Activated T-cell treated with anti-CD3 and anti-CD28 coated beads, Interleukin-2, amount 50 U/mL, for 24 hours (primary cell): ENCODE measurements around the gene ZC3H12D.

Source experiments
- DNase-seq: peaks from one replicate; pipeline ENCODE4 v3.0.0-alpha.2; 2020
- H3K27ac Mint-ChIP-seq: 2 replicates; pipeline ENCODE4 v1.8.0; 2020; ENCODE audit warnings: mild to moderate bottlenecking, mixed read lengths
- H3K27me3 Mint-ChIP-seq: 2 replicates; pipeline ENCODE4 v1.8.0; 2020; ENCODE audit warnings: mixed read lengths
- H3K36me3 Mint-ChIP-seq: 2 replicates; pipeline ENCODE4 v1.8.0; 2020; ENCODE audit warnings: low read depth, mixed read lengths
- H3K4me1 Mint-ChIP-seq: 2 replicates; pipeline ENCODE4 v1.8.0; 2020; ENCODE audit warnings: low read depth, mixed read lengths
- H3K4me3 Mint-ChIP-seq: 2 replicates; pipeline ENCODE4 v1.8.0; 2020; ENCODE audit warnings: mild to moderate bottlenecking, moderate library complexity, mixed read lengths
- H3K9me3 Mint-ChIP-seq: 2 replicates; pipeline ENCODE4 v1.8.0; 2020; ENCODE audit warnings: mixed read lengths

The ZC3H12D gene

DNA sequence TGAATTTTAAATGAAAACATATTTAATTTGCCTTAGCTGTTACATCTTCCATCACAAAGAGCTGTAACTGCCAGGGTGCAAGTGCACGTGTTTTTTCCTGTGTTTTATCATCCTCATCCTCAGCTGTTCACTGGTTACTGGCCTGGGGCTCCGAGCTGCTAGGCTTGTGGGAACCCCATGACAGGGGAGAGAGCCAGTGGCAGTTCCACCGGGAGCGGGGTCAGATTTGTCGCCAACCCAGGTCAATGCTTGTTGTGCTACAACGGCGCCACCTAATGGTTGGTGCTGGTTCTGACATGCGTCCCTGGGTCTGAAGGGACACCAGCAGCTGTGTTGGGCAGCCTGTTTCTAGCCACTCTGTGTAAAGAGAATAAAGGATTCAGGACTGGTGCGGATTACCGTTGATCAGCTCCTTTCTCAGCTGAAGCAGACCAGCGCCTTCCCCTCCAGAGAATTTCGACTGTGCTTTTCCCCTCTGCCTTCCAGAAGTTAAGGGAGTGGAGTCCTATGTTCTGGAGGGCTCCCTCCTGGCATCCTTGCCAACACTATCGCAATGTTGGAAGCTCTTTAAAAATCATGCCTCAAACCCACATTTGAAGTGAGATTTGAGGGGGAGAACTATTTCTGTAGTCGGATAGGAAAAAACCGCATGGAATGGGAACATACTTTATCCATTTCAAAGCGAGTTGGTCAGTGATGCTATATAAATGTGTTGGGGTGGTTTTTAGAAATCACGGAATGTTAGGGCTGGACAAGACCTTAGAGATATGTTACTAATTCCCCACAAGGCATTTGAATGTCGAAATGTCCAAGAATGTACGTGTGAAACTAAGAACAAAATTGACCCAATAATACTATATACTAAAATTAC, 52.7 kb downstream of the ZC3H12D start:
- Mint-ChIP-seq H3K36me3 (no peaks in the 10 kb centered on the region), H3K4me3 (peak overlapping the region; percentile 45), H3K9me3 (no peaks in the 10 kb centered on the region), H3K4me1 (peaks cover 7% of the 10 kb centered on the region), H3K27me3 (no peaks in the 10 kb centered on the region), H3K27ac (peak overlapping the region; percentile 79)
- peak; percentile 95 for DNase-seq

- no peak for DNase-seq
- Mint-ChIP-seq H3K4me1 (peaks cover 4% of the 10 kb centered on the region), H3K27me3 (no peaks in the 10 kb centered on the region), H3K9me3 (no peaks in the 10 kb centered on the region), H3K4me3 (no peak overlapping the region), H3K27ac (no peak overlapping the region), H3K36me3 (no peaks in the 10 kb centered on the region)
These were observed 55.1 kb downstream of the ZC3H12D start for GRCh38 chr6:149429427-149430360.

DNA sequence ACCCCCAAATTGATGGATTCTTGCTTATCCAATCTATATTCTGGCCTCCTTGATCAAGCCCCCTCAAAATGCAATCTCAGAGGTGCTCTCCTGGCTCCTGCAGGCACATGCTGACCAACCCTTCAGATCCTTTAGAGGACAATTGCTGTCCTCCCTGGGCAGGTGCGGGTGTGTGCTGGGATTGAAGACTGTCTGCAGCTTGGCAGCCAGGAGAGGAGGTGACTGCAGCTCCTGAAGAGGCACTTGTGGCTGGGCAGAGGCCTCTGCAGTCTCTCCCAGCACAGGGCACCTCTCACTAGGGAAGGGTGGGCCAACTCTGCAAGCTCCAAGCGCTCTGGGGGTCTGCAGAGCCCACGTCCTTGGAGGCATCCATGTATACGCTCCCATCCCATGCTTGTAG, 56.2 kb downstream of the ZC3H12D start:
- Mint-ChIP-seq H3K4me3 (no peak overlapping the region), H3K36me3 (no peaks in the 10 kb centered on the region), H3K27ac (no peak overlapping the region), H3K9me3 (no peaks in the 10 kb centered on the region), H3K27me3 (no peaks in the 10 kb centered on the region), H3K4me1 (peaks cover 4% of the 10 kb centered on the region)
- DNase-seq: no peak

DNA sequence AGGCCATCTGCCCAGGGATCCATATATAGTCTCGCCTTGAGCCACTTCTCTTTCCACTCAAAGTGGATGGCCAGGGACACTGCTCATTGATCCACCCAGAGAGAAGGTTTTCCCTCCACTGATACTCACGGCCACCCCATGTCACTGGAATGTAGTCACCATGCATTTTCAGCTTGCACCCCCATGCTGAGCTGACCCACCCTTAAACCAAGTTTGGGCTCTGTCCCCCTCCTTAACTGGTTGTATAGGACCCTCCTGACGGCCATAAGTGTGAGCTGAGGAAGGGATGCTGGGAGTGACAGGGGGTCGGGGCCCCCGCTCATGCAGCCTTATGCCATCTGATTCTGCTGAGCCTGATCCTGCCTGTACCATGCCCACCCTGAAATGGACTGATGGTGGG, 59.1 kb downstream of the ZC3H12D start:
- Mint-ChIP-seq H3K36me3 (no peaks in the 10 kb centered on the region), H3K27me3 (no peaks in the 10 kb centered on the region), H3K4me1 (no peaks in the 10 kb centered on the region), H3K4me3 (no peak overlapping the region), H3K27ac (no peak overlapping the region), H3K9me3 (no peaks in the 10 kb centered on the region)
- DNase-seq: no peak

DNA sequence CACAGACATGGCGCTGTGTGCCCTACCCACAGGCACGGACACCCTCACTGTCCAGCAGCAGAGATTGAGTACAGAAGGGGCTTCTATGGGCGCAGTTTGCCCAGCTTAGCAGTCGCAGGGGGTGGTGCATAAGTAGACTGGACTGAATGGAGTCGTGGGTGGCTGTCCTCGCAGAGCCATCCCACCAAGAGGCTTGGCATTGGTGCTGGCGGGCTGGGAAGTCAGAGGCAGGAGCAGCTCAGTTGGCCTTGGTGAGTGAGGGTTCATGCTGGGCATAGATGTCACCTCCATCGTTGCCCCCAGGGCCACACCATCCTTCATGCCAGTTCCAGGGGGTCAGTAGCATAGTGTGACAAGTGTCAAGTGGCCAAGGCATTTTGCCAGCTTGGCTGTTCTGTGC, 59.6 kb downstream of the ZC3H12D start:
- H3K36me3 Mint-ChIP-seq: no peaks in the 10 kb centered on the region
- no peak overlapping the region for H3K27ac Mint-ChIP-seq
- H3K4me1 Mint-ChIP-seq: peaks cover 4% of the 10 kb centered on the region
- H3K27me3 Mint-ChIP-seq: no peaks in the 10 kb centered on the region
- DNase-seq: no peak
- H3K9me3 Mint-ChIP-seq: no peaks in the 10 kb centered on the region
- no peak overlapping the region for H3K4me3 Mint-ChIP-seq

DNA sequence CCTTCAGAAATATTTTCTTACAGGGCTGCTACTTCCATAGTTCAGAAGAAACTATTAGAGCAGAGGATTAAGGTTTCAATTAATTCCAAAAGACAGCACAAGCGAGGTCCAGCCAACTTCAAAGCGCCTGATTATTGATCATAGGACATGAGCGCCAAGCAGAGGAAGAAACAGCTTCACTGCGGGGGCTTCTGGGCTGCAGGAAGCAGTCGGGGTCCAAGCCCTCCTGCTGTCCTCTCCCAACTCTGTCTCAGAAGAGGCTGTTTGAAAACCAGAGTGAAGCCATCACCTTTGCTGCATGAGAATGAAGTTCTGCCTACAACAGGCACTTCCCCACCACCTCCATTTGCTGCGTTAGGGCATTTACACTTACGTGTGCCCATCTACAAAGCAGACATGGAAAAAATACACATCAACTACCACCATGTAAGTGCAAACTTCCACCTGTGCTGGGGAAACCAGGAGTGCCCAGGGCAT, 60.8 kb downstream of the ZC3H12D start:
- no peak overlapping the region for H3K27ac Mint-ChIP-seq
- H3K36me3 Mint-ChIP-seq: no peaks in the 10 kb centered on the region
- peaks cover 2% of the 10 kb centered on the region for H3K9me3 Mint-ChIP-seq
- no peaks in the 10 kb centered on the region for H3K27me3 Mint-ChIP-seq
- H3K4me1 Mint-ChIP-seq: peaks cover 15% of the 10 kb centered on the region
- DNase-seq: no peak
- H3K4me3 Mint-ChIP-seq: no peak overlapping the region

- Mint-ChIP-seq H3K4me3 (no peak overlapping the region), H3K4me1 (peaks cover 20% of the 10 kb centered on the region), H3K9me3 (peaks cover 2% of the 10 kb centered on the region), H3K36me3 (no peaks in the 10 kb centered on the region), H3K27ac (no peak overlapping the region), H3K27me3 (no peaks in the 10 kb centered on the region)
- no peak for DNase-seq
These were observed 62.2 kb downstream of the ZC3H12D start for GRCh38 chr6:149422581-149422980.

GRCh38 chr6:149421132-149421531, 63.7 kb downstream of the ZC3H12D start:
- Mint-ChIP-seq H3K4me3 (no peak overlapping the region), H3K27me3 (no peaks in the 10 kb centered on the region), H3K27ac (no peak overlapping the region), H3K4me1 (peaks cover 20% of the 10 kb centered on the region), H3K9me3 (peaks cover 5% of the 10 kb centered on the region), H3K36me3 (no peaks in the 10 kb centered on the region)
- no peak for DNase-seq

DNA sequence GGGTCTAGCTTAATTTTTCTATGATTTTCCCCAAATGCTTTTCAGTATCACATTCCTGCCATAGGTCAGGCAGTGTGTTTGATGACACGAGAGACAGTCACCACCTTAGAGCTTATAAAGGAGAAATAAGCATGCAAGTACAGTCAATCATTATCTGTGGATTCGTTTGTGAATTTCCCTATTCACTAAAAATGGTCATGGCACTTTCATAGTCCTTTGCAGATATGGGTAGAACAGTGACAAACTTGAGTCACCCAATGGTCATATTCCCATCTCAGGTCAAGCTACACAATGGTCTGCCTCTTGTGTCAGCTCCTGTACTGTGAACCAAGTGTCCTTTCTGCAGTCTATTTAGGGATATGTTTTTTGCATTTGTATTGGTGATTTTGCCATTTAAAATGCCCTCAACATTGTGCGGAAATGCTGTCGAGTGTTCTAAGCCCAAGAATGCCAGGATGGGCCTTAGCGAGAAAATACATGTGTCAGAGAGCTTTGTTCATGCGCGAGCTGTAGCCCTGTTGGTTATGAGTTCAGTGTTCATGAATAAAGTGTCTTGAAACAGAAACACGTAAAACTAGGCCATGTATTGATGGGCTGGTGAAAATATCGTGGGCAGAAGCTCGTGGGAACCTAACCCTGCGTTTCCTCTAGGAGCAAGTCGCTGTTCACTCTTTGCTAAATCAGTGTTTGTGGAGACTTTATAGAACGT, 65.0 kb downstream of the ZC3H12D start:
- no peaks in the 10 kb centered on the region for H3K27me3 Mint-ChIP-seq
- no peak overlapping the region for H3K4me3 Mint-ChIP-seq
- peaks cover 6% of the 10 kb centered on the region for H3K36me3 Mint-ChIP-seq
- no peak for DNase-seq
- H3K4me1 Mint-ChIP-seq: peaks cover 27% of the 10 kb centered on the region
- H3K9me3 Mint-ChIP-seq: peaks cover 10% of the 10 kb centered on the region
- H3K27ac Mint-ChIP-seq: peak overlapping the region; percentile 36

GRCh38 chr6:149414821-149415220, 70.0 kb downstream of the ZC3H12D start:
- Mint-ChIP-seq H3K4me3 (no peak overlapping the region), H3K4me1 (peaks cover 28% of the 10 kb centered on the region), H3K36me3 (peaks cover 47% of the 10 kb centered on the region), H3K27me3 (no peaks in the 10 kb centered on the region), H3K9me3 (peaks cover 13% of the 10 kb centered on the region), H3K27ac (no peak overlapping the region)
- no peak for DNase-seq

DNA sequence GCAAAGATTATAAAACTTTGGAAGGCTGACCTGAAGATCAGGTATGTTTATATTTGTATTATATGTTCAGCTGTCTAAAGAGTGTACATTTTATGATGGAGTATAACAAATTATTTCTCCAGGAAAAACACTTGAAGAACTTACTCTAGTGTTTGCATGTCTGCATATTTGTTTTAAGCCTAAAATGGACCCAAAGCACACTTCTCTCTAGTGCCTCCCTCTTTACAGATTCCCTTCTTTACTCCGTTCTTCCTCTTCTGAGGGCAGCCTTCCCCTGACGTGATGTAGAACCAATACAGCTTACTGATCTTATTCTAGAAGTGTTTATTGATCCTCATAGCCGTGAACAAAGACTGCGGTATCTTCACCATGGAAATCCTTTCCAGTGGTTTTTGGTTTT, 70.8 kb downstream of the ZC3H12D start:
- Mint-ChIP-seq H3K4me3 (no peak overlapping the region), H3K27ac (no peak overlapping the region), H3K27me3 (no peaks in the 10 kb centered on the region), H3K9me3 (peaks cover 11% of the 10 kb centered on the region), H3K36me3 (peaks cover 55% of the 10 kb centered on the region), H3K4me1 (peaks cover 24% of the 10 kb centered on the region)
- no peak for DNase-seq

- Mint-ChIP-seq H3K36me3 (peaks cover 86% of the 10 kb centered on the region), H3K4me1 (peaks cover 20% of the 10 kb centered on the region), H3K27ac (peak overlapping the region; percentile 7), H3K4me3 (no peak overlapping the region), H3K9me3 (peaks cover 5% of the 10 kb centered on the region), H3K27me3 (no peaks in the 10 kb centered on the region)
- DNase-seq: no peak
These were observed 74.3 kb downstream of the ZC3H12D start for GRCh38 chr6:149410557-149410956.

DNA sequence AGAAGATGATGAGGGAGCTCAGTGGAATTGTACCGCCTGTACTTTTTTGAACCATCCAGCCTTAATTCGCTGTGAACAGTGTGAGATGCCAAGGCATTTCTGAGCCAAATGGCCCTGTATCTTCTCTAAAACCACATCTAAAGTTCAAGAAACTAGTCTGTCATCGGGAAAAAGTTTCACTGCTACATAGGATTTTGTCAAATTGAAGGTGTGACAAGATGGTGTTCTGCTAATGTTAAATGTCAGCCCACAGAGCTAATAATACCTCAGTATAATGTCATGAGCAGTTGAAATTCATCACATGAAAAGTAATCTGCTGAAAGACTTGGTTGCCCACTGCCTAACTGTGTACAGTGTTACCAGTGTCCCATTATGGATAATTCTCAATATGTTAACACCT, 75.2 kb downstream of the ZC3H12D start:
- Mint-ChIP-seq H3K27me3 (no peaks in the 10 kb centered on the region), H3K4me3 (no peak overlapping the region), H3K4me1 (peaks cover 28% of the 10 kb centered on the region), H3K9me3 (peaks cover under 1% of the 10 kb centered on the region), H3K27ac (peak overlapping the region; percentile 26), H3K36me3 (peaks cover 89% of the 10 kb centered on the region)
- no peak for DNase-seq
